Left renal cortex interstitium (tissue), 4 donors: ENCODE data around the gene GREB1. TPM values are rescaled to one million over a fixed set of nuclear protein-coding genes. Genes with fewer than 3 reads are reported as not detected.

ENCODE experiments used
- DNase-seq, 4 donors: peaks; one replicate each; pipeline ENCODE4 v3.0.0-alpha.2; 2013; ENCODE audit warnings: low read depth in 4 of 4, low spot score in 2 of 4, missing footprints in 1 of 4
- polyA plus RNA-seq, 4 donors: library from polyadenylated mRNA; unstranded; fragments of 120-200 nt; gene quantifications; one replicate each; pipeline ENCODE4 v1.2.1, GENCODE V29; 2013; ENCODE audit not compliant: insufficient read length in 4 of 4

The GREB1 gene
- polyA plus RNA-seq, 4 donors, result 9.2 to 19.7 (median 13.9) TPM

DNA sequence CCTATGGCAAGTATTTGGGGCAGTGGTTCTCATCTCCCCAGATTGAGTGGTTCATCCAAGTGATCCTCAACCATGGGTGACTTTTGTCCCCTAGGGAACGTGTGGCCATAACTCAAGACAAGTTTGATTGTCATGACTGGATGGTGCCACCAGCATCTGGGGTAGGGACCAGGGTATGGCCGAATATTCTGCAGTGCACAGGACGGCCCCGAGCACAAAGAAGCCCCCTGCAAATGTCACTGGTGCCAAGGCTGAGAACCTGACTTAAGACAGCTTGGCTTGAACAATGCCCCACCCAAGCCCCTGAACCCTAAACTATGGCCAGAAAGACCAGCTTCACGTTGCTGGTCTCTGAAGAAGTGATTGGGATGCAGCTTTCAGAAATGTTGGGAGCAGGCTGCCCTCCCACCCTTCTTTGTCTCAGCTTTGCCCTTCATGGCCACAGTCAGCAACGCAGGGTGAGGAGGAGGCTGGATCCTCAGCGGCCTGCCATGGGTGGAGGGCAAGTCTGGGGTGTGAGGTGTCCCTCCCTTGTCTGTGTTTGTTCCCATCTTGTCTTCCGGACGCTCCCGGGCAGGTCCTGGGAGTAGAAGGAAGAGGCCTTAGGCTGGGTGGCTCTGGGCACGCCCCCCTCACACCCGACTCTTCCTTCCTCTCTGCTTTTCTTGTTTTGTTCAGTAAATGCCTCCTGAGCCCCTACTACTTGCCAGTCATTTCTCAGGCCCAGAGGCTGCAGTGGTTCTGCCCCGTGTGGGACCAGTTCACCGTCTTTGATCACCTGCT lies 43.4 kb downstream of the GREB1 start:
- DNase-seq, result no peak

DNA sequence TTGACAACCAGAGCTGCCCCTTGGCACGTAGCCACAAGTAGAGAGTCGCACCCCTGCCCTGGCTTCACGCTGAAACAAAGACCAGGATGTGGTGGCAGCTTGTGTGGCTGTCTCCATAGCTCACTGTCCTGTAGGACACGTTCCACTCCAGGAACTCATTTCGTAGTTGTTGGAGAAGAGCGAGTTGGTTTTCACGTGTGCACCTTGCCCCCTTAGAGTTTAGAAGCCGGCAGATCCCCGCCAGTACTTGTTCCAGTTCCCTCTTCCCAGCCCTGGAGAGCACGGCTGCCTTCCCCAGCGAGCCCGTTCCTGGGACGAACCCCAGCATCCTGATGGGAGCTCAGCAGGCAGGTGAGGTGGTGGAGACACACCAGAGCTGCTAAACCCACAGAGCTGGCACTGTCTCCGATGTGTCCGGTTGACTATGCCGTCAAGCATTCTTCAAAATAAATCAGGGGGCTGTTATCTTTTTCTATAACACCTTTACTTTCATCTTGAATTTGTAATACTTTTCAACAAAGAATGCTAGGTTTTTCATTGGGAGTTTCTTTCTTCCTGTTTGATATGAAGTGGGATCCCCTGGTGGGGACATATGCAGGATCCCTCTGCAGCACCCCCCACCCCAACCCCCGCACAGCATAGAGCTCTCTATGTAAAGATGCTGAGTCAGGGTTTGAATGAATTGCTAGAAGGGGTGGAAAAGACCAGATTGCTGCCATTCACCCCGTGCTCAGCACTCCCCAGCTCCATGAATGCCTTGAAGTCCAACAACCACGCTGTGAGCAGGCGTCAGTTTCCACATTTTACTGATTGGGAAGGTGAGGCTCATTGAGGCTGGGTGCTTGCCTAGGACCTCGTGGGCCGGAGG lies 44.5 kb downstream of the GREB1 start:
- DNase-seq, result no peak

DNA sequence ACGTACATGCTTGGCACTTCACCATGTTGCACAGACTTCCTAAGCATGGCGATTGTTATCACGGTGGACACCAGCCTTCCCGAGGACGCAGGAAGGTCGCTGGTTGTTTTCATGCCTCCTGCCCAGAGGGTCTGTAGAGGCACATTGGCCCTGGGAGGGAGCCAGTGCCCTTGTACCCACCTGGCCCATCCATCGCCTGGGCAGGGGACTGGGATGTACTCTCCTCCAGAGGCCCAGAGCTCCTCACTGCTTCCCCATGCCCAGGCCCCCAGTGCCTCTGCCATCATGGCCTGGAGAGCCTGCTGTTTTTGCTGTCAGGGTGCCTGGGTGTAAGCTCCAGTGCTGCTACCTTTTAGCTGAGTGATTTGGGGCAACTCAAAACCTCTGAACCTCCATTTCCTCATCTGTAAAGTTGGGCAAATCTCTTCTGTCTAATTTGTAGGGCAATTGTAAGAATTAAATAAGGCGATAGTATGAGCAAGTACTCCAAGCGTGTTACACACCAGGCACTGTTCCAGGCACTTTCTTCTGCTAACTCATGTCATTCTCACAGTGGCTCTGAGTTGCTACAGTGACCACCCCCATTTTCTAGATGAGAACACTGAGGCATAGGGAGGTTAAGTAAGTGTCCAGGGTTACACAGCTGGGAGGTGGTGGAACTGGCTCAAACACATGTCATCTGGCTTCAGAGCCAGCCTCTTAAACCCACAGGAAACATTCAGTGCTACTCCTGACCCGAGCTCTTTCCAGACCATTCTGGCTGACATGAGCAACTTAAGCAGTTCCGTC lies 45.3 kb downstream of the GREB1 start:
- no peak for DNase-seq

- DNase-seq, result no peak
These were observed 46.2 kb downstream of the GREB1 start for GRCh38 chr2:11579867-11580659.

GRCh38 chr2:11580697-11581096 lies 46.9 kb downstream of the GREB1 start:
- DNase-seq, result no peak

DNA sequence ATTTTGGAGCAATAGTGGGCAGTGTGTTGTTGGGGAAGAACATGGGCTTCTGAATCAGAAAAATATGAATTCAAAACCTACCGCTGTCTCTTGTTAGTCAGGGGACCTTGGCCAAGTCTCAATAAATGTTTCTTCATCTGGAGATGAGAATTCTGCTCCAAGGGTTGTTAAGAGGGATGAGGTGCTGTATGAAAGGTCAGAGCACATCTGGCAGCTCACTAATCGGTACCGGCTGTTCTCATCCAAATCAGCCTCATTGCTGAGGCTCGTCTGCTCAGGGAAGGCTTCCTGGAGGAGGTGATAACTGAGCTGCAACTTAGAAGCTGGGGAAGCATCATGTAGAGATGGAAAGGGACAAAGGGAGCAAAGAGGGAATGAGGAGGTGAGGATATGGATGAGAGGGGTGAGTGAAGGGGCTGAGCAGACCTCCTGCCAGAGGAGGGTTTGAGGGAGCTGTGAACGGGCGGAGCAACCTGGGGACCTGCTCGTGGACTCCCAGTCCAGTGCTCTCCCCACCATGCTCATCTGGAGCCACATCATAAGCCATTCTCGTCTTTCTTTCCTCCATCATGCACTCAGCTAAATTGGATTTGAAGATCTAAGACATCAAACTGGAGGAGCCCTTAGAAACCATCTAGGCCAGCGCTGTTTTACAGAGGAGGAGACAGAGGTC lies 47.4 kb downstream of the GREB1 start:
- DNase-seq, result no peak

- no peak for DNase-seq
These were observed 48.2 kb downstream of the GREB1 start for GRCh38 chr2:11581797-11582611.

- DNase-seq, result no peak
These were observed 48.7 kb downstream of the GREB1 start for GRCh38 chr2:11582612-11582861.

DNA sequence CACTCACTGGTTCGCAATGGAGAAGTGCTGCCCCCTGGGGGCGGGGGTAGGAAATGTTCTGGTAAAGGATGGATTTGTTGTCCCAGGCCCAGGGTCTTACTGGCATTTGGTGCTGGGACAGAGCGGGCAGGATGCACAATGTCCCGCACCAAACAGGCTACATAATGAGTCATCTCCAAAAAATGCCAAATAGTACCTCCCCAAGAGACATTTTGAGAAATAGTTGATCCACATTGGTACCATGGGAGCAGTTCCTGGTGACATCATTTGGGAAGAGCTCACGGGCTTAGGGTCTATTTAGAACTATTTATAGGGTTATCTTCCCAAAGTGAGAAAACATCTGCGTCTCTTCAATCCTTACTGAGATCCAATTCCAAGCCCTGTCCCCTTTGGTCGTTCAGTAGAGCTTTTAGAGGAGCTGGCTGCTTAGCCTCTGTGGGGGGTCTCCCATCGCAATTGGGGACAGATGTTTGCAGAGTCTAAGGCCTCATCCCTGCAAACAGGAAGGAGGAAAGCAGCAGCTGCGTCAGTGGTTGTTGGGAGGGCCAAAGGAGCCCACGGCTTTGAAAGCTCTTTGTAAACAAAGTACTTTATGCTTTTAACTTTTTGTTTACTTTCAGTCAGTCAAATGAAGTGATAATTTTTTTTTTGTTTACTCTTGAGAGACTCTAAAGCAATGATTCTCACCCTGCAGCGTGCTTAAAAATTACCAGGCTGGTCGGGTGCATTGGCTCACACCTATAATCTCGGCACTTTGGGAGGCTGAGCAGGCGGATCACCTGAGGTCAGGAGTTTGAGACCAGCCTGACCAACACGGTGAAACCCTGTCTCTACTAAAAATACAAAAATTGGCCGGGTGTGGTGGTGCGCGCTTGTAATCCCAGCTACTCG lies 49.3 kb downstream of the GREB1 start:
- peak in 1 of 4 donors; percentile 39 for DNase-seq

- peak in 2 of 4 donors; percentile 43 to 46 for DNase-seq
These were observed 50.1 kb downstream of the GREB1 start for GRCh38 chr2:11583840-11584524.

GRCh38 chr2:11584525-11585056 lies 50.7 kb downstream of the GREB1 start:
- no peak for DNase-seq

DNA sequence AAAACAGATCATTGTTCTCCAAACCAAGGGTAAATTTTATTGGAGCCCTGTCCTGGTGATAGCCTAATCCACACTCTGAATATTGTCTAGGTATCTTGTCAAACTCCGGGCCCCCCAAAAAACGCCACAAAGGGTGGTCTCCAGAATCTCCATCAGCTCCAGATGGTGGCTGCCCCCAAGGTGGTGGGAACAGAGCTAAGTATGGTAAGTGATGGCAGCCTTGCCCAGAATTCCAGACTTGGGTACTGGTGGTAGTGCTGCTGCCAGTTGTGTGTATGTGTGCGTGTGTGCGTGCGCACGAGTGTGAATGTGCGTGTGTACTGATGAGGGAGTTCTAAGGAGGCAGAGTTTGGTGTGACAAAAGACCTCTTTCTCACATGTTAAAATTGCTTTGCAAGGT lies 51.2 kb downstream of the GREB1 start:
- DNase-seq, result no peak

DNA sequence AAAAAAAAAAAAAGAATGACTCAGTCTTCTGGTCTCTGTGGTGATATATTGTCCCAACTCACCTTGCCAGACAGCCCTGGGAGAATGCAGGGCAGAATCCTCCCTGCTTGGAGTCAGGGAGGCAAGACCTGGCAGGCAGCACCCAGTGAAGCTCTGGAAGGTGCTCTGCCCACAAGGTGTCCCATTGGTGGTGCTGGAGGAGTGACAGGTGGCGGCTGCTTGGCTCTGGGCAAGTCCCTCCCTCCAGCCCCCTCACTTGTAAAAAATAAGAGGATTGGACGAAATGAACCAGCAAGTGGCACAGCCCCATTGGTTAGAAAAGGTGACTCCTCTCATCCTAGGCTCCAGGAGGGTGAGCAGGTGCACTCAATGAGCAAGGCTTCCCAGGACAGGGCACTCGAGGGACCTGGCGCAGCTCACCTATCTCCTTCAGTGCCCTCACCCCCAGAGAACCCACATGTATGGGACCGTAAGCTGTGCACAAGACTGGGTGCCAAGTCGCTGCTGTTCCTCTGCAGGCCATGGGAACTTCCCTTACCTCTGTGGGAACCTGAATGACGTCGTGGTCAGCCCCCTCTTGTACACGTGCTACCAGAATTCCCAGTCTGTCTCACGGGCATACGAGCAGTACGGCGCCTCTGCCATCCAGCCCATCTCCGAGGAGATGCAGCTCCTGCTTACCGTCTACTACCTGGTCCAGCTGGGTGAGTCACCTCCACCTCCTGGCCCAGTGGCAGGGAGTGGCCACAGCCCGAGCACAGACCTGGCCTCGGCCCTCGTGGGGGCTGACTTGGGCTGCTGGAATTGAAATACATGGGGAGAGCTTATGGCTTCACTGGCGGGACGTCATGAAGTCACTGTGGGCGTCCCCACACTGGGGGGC lies 54.6 kb downstream of the GREB1 start:
- DNase-seq, result no peak

DNA sequence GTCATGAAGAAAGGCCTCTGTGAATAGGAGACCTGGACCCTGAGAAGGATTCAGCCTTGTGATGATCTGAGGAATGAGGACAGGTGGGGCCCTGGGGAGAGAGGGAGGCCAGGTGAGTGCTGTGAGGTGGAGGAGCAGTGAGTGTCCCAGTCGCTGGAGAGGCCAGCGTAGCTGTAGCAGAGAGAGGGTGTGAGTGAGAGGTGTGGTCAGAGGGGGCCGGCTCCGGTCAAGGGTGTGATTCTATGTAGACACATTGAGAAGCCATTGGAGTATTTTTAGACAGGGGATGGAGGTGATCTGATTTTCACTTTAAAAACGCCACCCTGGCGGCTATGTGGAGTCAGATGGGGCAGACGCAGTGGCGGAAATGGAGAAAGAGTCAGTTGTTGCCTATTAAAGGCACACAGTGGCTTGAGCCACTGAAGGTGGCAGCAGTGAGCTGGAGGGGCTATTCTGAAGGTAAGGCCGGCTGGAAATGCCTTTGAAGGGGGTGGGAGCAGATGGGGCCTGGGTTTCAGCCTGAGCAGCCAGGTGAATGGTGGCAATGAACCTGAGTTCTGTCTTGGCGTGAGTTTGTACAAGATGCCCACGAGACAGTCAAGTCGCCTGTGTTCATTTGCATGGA lies 55.6 kb downstream of the GREB1 start:
- no peak for DNase-seq

- no peak for DNase-seq
These were observed 56.3 kb downstream of the GREB1 start for GRCh38 chr2:11590193-11590592.

GRCh38 chr2:11591091-11591490 lies 57.2 kb downstream of the GREB1 start:
- no peak for DNase-seq
